B cell (primary cell): ENCODE measurements around the gene NRF1.

ENCODE experiments used
- CTCF ChIP-seq: fragments of 200-600 bp; IDR thresholded peaks from one replicate; pipeline ENCODE4 v1.8.0; 2022; ENCODE audit warnings: antibody characterized with exemption, mild to moderate bottlenecking
- EZH2 ChIP-seq: IDR thresholded peaks from 2 replicates; pipeline ENCODE4 v1.6.1; 2012; ENCODE audit warnings: borderline replicate concordance, low read depth, mild to moderate bottlenecking, moderate library complexity, low read length; ENCODE audit not compliant: insufficient read depth, poor library complexity, severe bottlenecking

DNA sequence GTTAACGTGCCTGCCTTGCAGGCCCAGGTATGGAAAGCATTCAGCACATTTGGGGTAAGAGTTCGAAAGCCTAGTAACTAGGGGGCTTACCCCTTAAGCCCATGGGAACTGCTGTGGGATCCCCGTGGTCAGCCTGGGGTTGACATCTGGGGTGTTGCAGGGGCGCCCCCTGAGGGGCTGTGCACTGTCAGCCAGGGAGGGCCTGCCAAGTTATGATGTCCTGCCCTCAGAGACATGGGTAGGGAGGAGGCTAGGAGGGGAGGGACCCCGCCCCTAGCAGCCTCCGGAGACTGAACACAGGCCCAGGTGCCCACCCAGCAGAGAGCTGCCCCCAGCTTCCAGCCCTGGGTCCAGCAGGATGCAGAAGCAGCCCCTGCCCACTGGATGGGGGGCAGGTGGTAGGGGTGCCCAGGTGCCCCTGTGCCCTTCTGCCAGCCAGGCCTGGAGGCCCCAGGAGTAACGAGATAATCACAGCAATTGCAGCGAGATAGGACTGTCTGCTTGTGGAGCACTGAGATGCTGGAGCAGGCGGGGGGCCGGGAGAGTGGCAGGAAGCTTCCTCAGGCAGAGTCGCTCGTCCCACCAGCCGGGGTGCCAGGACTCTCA, 187.9 kb downstream of the NRF1 start:
- TF ChIP-seq CTCF: no peak
- no peak for TF ChIP-seq EZH2
